CD14-positive monocyte (primary cell): ENCODE data around the gene SGPL1. TPM values are rescaled to one million over a fixed set of nuclear protein-coding genes. Genes with fewer than 3 reads are reported as not detected.

Experiments
- DNase-seq, 3 donors: peaks; one replicate each; pipeline ENCODE4 v3.0.0-alpha.2; 2011 to 2022
- H2AFZ ChIP-seq: 2 replicates; pipeline ENCODE4 v1.6.0; 2012; ENCODE audit warnings: mild to moderate bottlenecking, low read depth, low read length, inconsistent platforms; ENCODE audit not compliant: insufficient read depth, poor library complexity, severe bottlenecking
- H3K27ac ChIP-seq, 2 donors: 1 replicate in 1 of 2; 2 replicates in 1 of 2; pipeline ENCODE4 v1.5.1; 2012 to 2013; ENCODE audit warnings: low read length in 2 of 2, control low read depth in 1 of 2, inconsistent platforms in 1 of 2, low read depth in 1 of 2, mild to moderate bottlenecking in 1 of 2
- H3K27me3 ChIP-seq, 2 donors: one replicate each; pipeline versions ENCODE4 v1.6.0 to v1.6.1; 2011 to 2013; ENCODE audit warnings: low read length in 2 of 2; ENCODE audit not compliant: control insufficient read depth in 2 of 2, insufficient read depth in 2 of 2
- H3K36me3 ChIP-seq, 2 donors: replicated peaks in 1 of 2; 1 replicate in 1 of 2; 2 replicates in 1 of 2; pipeline versions ENCODE4 v1.5.1 to v1.6.1; 2012 to 2013; ENCODE audit warnings: low read length in 2 of 2, control low read depth in 1 of 2, inconsistent platforms in 1 of 2, mild to moderate bottlenecking in 1 of 2; ENCODE audit not compliant: insufficient read depth in 2 of 2, control insufficient read depth in 1 of 2
- H3K4me1 ChIP-seq, 2 donors: 1 replicate in 1 of 2; 2 replicates in 1 of 2; pipeline versions ENCODE4 v1.5.1 to v1.6.1; 2012 to 2013; ENCODE audit warnings: low read length in 2 of 2, control low read depth in 1 of 2, inconsistent platforms in 1 of 2, mild to moderate bottlenecking in 1 of 2, moderate library complexity in 1 of 2; ENCODE audit not compliant: insufficient read depth in 2 of 2, control insufficient read depth in 1 of 2
- H3K4me2 ChIP-seq: replicated peaks from 2 replicates; pipeline ENCODE3; 2012; ENCODE audit warnings: low read length, moderate library complexity, mild to moderate bottlenecking; ENCODE audit not compliant: poor library complexity, severe bottlenecking; ENCODE audit errors: extremely low read depth
- H3K4me3 ChIP-seq, 3 experiments: fragments of 200-600 bp in 1 of 3; sonication (generic) in 1 of 3; replicated peaks in 1 of 3; 1 replicate in 2 of 3; 2 replicates in 1 of 3; pipeline ENCODE4 v1.5.1; 2011 to 2013; ENCODE audit warnings: low read length in 3 of 3, mild to moderate bottlenecking in 3 of 3, control low read depth in 2 of 3, low read depth in 2 of 3, inconsistent platforms in 1 of 3, moderate library complexity in 1 of 3
- H3K79me2 ChIP-seq: 2 replicates; pipeline ENCODE4 v1.6.0; 2012; ENCODE audit warnings: mild to moderate bottlenecking, control low read depth, inconsistent platforms, low read length, moderate library complexity; ENCODE audit not compliant: insufficient read depth
- H3K9ac ChIP-seq: 2 replicates; pipeline ENCODE4 v1.6.0; 2017; ENCODE audit warnings: low read length, mild to moderate bottlenecking; ENCODE audit not compliant: insufficient read depth, poor library complexity, severe bottlenecking
- H3K9me3 ChIP-seq, 2 donors: replicated peaks in 1 of 2; 1 replicate in 1 of 2; 2 replicates in 1 of 2; pipeline versions ENCODE4 v1.5.1 to v1.6.1; 2012 to 2013; ENCODE audit warnings: low read length in 2 of 2, control low read depth in 1 of 2; ENCODE audit not compliant: control insufficient read depth in 1 of 2, insufficient read depth in 1 of 2
- H4K20me1 ChIP-seq: 2 replicates; pipeline ENCODE4 v1.6.0; 2012; ENCODE audit warnings: mild to moderate bottlenecking, low read length, control low read depth, moderate library complexity; ENCODE audit not compliant: insufficient read depth
- H3K27ac Mint-ChIP-seq, 7 donors: one replicate each; pipeline ENCODE4 v1.8.0; 2020; ENCODE audit warnings: mild to moderate bottlenecking in 7 of 7, mixed read lengths in 7 of 7, moderate library complexity in 6 of 7, inconsistent platforms in 2 of 7
- H3K27me3 Mint-ChIP-seq, 3 donors: one replicate each; pipeline ENCODE4 v1.8.0; 2021 to 2022; ENCODE audit warnings: low read depth in 3 of 3, mild to moderate bottlenecking in 3 of 3, mixed read lengths in 3 of 3, moderate library complexity in 3 of 3, inconsistent platforms in 1 of 3
- H3K36me3 Mint-ChIP-seq, 2 donors: one replicate each; pipeline ENCODE4 v1.8.0; 2020; ENCODE audit warnings: mixed read lengths in 2 of 2, inconsistent platforms in 1 of 2, mild to moderate bottlenecking in 1 of 2
- H3K4me1 Mint-ChIP-seq: one replicate; pipeline ENCODE4 v1.8.0; 2020; ENCODE audit warnings: mild to moderate bottlenecking, mixed read lengths
- H3K4me3 Mint-ChIP-seq, 2 donors: one replicate each; pipeline ENCODE4 v1.8.0; 2020; ENCODE audit warnings: mild to moderate bottlenecking in 2 of 2, mixed read lengths in 2 of 2, moderate library complexity in 1 of 2
- H3K9me3 Mint-ChIP-seq, 7 donors: one replicate each; pipeline ENCODE4 v1.8.0; 2020 to 2022; ENCODE audit warnings: mixed read lengths in 7 of 7, mild to moderate bottlenecking in 6 of 7, moderate library complexity in 6 of 7, inconsistent platforms in 2 of 7
- WGBS: methylation state at CpG from one replicate; pipeline ENCODE4 v1.1.5; 2013; ENCODE audit warnings: missing lambda C conversion rate; ENCODE audit not compliant: insufficient coverage; 5-methylcytosine and 5-hydroxymethylcytosine counted together
- intact Hi-C, 2 donors: fragments of 100-400 bp; cut with micrococcal nuclease; formaldehyde crosslinking; loops; one replicate each; pipeline versions ENCODE4 v1.15.0 to v1.15.1; 2023
- polyA plus RNA-seq, 3 donors: library from polyadenylated mRNA; depleted of rRNA in 1 of 3; unstranded in 2 of 3; stranded (reverse) in 1 of 3; fragments of 300-500 nt in 2 of 3; fragments of >200 nt in 1 of 3; fragmentation: Illumina TruSeq in 2 of 3; gene quantifications; 1 replicate in 2 of 3; 2 replicates in 1 of 3; pipeline ENCODE4 v1.2.3, GENCODE V29; 2012 to 2021
- TF ChIP-seq, protein P1 (sequence below): fragments of 200-600 bp; IDR thresholded peaks from one replicate; pipeline ENCODE4 v1.8.0; 2022; ENCODE audit warnings: antibody characterized with exemption, mild to moderate bottlenecking

The SGPL1 gene
- polyA plus RNA-seq, 3 donors, result 16.6 to 26.8 (median 26.1) TPM

DNA sequence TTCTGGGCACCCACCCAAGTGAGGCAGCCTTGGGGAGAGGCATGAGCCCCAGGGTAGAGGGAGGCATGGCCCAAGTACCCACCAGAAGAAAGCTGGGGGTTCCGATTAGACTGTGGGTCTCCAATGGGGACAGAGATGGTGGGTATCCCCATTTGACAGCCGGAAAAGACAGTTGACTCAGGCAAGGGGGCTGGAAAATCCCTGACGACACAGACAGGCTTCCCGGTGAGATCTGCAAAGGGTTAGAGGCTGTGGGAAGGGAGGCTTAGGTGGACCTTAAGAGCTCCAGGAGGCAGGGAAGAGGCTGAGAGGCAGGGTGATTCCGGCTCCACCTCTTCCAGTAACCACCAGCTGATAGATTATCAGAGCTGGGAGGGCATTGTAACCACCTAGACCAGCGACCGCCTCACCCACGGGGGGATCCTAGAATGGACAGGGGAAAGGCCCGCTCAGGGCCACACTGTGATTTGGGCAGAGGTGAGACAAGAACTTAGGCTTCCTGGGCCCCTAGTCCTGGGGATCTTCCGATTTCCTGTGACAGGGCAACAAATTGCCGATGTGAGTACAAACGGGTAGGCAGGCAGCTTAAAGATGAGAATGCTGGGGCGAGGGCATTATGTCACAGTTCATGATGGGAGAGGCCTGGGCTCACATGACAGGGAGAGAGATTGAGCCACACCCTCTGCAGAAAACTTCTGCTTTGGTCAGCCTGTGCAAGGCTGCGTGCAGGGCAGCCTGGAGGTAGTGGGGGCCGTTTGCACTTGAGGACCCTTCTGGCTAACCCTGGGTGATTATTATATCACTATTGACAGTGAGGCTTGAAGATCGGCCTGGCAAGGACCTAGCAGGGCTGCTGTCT lies 36.0 kb upstream of the SGPL1 start:
- peak overlapping the region in 1 of 2 donors; percentile 36 for H3K4me3 Mint-ChIP-seq
- no peak overlapping the region for H3K4me3 ChIP-seq
- no peaks in the 10 kb centered on the region for H3K9me3 ChIP-seq
- peak; percentile 56 to 81 (median 65) for DNase-seq
- H3K9ac ChIP-seq, result no peak overlapping the region
- peak overlapping the region in 1 of 2 donors; percentile 6 for H3K27ac ChIP-seq
- 65% methylated on average over 12 of the region's 16 CpGs for WGBS
- H3K79me2 ChIP-seq, result no peaks in the 10 kb centered on the region
- H3K36me3 Mint-ChIP-seq, result no peaks in the 10 kb centered on the region
- H3K4me1 ChIP-seq, result peaks cover 29 to 30% of the 10 kb centered on the region in 2 donors
- no peaks in the 10 kb centered on the region for H4K20me1 ChIP-seq
- no peaks in the 10 kb centered on the region for H3K36me3 ChIP-seq
- intact Hi-C loops, result no loop called here
- H3K27ac Mint-ChIP-seq, result peak overlapping the region in 5 of 7 donors; percentile 12 to 70 (median 63)
- H2AFZ ChIP-seq, result peak overlapping the region; percentile 59
- H3K27me3 ChIP-seq, result no peaks in the 10 kb centered on the region
- no peak overlapping the region for H3K4me2 ChIP-seq
- H3K27me3 Mint-ChIP-seq, result peaks cover 2% of the 10 kb centered on the region in 3 donors
- H3K4me1 Mint-ChIP-seq, result peaks cover 26% of the 10 kb centered on the region
- TF ChIP-seq, protein P1, sequence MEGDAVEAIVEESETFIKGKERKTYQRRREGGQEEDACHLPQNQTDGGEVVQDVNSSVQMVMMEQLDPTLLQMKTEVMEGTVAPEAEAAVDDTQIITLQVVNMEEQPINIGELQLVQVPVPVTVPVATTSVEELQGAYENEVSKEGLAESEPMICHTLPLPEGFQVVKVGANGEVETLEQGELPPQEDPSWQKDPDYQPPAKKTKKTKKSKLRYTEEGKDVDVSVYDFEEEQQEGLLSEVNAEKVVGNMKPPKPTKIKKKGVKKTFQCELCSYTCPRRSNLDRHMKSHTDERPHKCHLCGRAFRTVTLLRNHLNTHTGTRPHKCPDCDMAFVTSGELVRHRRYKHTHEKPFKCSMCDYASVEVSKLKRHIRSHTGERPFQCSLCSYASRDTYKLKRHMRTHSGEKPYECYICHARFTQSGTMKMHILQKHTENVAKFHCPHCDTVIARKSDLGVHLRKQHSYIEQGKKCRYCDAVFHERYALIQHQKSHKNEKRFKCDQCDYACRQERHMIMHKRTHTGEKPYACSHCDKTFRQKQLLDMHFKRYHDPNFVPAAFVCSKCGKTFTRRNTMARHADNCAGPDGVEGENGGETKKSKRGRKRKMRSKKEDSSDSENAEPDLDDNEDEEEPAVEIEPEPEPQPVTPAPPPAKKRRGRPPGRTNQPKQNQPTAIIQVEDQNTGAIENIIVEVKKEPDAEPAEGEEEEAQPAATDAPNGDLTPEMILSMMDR, result no peak
- H3K9me3 Mint-ChIP-seq, result no peaks in the 10 kb centered on the region

DNA sequence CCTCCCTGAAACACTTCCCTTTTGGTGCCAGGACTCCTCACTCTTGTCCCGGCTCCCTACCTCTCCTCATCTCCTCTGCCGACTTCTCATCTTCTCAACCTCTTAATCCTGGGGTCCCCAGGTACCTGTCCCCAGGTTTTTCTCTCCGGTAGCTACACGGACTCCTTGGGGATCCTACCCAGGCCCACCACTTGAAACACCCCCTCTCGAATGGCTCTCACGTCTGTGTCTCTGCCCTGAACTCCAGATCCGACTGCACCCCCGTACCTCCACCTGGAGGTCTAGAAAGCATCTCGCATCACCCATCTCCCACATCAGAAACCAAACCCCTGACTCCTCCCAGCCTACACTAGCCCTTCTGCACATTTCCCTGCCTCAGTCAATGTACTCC lies 35.4 kb upstream of the SGPL1 start:
- Histone ChIP-seq H3K79me2 (no peaks in the 10 kb centered on the region), H3K4me1 (peaks cover 29 to 30% of the 10 kb centered on the region in 2 donors), H3K36me3 (no peaks in the 10 kb centered on the region), H3K9ac (no peak overlapping the region), H3K9me3 (no peaks in the 10 kb centered on the region), H3K27me3 (no peaks in the 10 kb centered on the region), H4K20me1 (no peaks in the 10 kb centered on the region), H3K4me2 (no peak overlapping the region), H2AFZ (peak overlapping the region; percentile 59), H3K27ac (no peak overlapping the region), H3K4me3 (no peak overlapping the region)
- Mint-ChIP-seq H3K36me3 (no peaks in the 10 kb centered on the region), H3K27me3 (peaks cover 2 to 5% (median 2%) of the 10 kb centered on the region in 3 donors), H3K27ac (no peak overlapping the region), H3K9me3 (no peaks in the 10 kb centered on the region), H3K4me1 (peaks cover 26% of the 10 kb centered on the region), H3K4me3 (no peak overlapping the region)
- intact Hi-C loops, result no loop called here
- 97% methylated on average over 9 of the region's 9 CpGs for WGBS
- DNase-seq, result no peak
- TF ChIP-seq, protein P1, result no peak
